D721Med (cell line): Measurements from ENCODE around the gene CFAP54.

ENCODE experiments used
- DNase-seq: peaks from one replicate; pipeline ENCODE4 v3.0.0; 2011; ENCODE audit warnings: low spot score; ENCODE audit not compliant: insufficient read length
- FAIRE-seq: peaks from 2 replicates; lab custom pipeline; 2011; peaks lifted over from hg19 to GRCh38; lab: Jason Lieb, UNC
- CTCF ChIP-seq: IDR thresholded peaks from 2 replicates; pipeline ENCODE4 v1.5.1; 2012; ENCODE audit warnings: mild to moderate bottlenecking, control low read depth; ENCODE audit not compliant: insufficient read depth; ENCODE audit errors: missing control alignments

Gene CFAP54

GRCh38 chr12:96906849-96907670 is 417.7 kb downstream of the CFAP54 start, which contains the start of gene NEDD1:
TSS of gene NEDD1 (plus strand) at chr12:96907257. CDS start at chr12:96909760, 2,503 bp downstream.
- peak; percentile 58 for DNase-seq
- TF ChIP-seq CTCF = no peak
- FAIRE-seq = no peak

- FAIRE-seq (no peak), DNase-seq (no peak)
- no peak for TF ChIP-seq CTCF
Observed at GRCh38 chr12:96907671-96908422, 418.5 kb downstream of the CFAP54 start.

- no peak for TF ChIP-seq CTCF
- DNase-seq (no peak), FAIRE-seq (no peak)
Observed at GRCh38 chr12:96908423-96908675, 419.0 kb downstream of the CFAP54 start.

GRCh38 chr12:96912261-96912660 is 422.9 kb downstream of the CFAP54 start:
- no peak for FAIRE-seq
- no peak for TF ChIP-seq CTCF
- DNase-seq = no peak

GRCh38 chr12:96912943-96913342 is 423.6 kb downstream of the CFAP54 start:
- FAIRE-seq (no peak), DNase-seq (no peak)
- no peak for TF ChIP-seq CTCF

GRCh38 chr12:96919510-96920210 is 430.3 kb downstream of the CFAP54 start:
- FAIRE-seq = no peak
- no peak for TF ChIP-seq CTCF
- no peak for DNase-seq
